CD4-positive, alpha-beta T cell treated with Interleukin-6 at 100 ng/mL for 8 hours (primary cell): ENCODE data around the gene CD200R1L.
"Not testable (repeated sequence)": the region's sequence is repeated elsewhere in the genome, so short reads cannot be mapped to it uniquely, and the experiment has no call there.

Source experiments
- DNase-seq: peaks from one replicate; pipeline ENCODE4 v3.0.0-alpha.2; 2020; ENCODE audit warnings: mixed read lengths, low spot score

The CD200R1L gene

GRCh38 chr3:112846764-112847163 lies at the start of gene CD200R1L:
Gene CD200R1L, minus strand, starts transcription at chr3:112846864. Its CDS starts 17,497 bp downstream, at chr3:112829367.
- DNase-seq: no peak

- DNase-seq: no peak
These were observed 47.6 kb upstream of the CD200R1L start for GRCh38 chr3:112894258-112894657.

GRCh38 chr3:112889357-112889756 lies 42.7 kb upstream of the CD200R1L start:
- no peak for DNase-seq

- DNase-seq: no peak
These were observed 41.9 kb upstream of the CD200R1L start for GRCh38 chr3:112888381-112889085.

- DNase-seq: no peak
These were observed 38.1 kb upstream of the CD200R1L start for GRCh38 chr3:112884678-112885290.

GRCh38 chr3:112881891-112882290 lies 35.2 kb upstream of the CD200R1L start:
- DNase-seq: no peak

GRCh38 chr3:112875561-112875960 lies 28.9 kb upstream of the CD200R1L start:
- DNase-seq: no peak

- no peak for DNase-seq
These were observed 28.1 kb upstream of the CD200R1L start for GRCh38 chr3:112874725-112875124.

GRCh38 chr3:112873632-112874031 lies 27.0 kb upstream of the CD200R1L start:
- DNase-seq: no peak

GRCh38 chr3:112871735-112872134 lies 25.1 kb upstream of the CD200R1L start:
- DNase-seq: no peak

GRCh38 chr3:112865757-112866156 lies 19.1 kb upstream of the CD200R1L start:
- no peak for DNase-seq

GRCh38 chr3:112860898-112861297 lies 14.2 kb upstream of the CD200R1L start:
- DNase-seq: no peak

- peak; percentile 11 for DNase-seq
These were observed 11.9 kb upstream of the CD200R1L start for GRCh38 chr3:112858410-112859069.

- peak; percentile 7 for DNase-seq
These were observed 10.9 kb upstream of the CD200R1L start for GRCh38 chr3:112857526-112857925.

GRCh38 chr3:112856537-112856936 lies 9.9 kb upstream of the CD200R1L start:
- peak; percentile 51 for DNase-seq

- DNase-seq: no peak
These were observed 9.2 kb upstream of the CD200R1L start for GRCh38 chr3:112855883-112856282.

- DNase-seq: not testable (repeated sequence)
These were observed 8.4 kb upstream of the CD200R1L start for GRCh38 chr3:112855074-112855473.

- DNase-seq: no peak
These were observed 1.5 kb upstream of the CD200R1L start for GRCh38 chr3:112848196-112848595.

- peak; percentile 46 for DNase-seq
These were observed 1.0 kb upstream of the CD200R1L start for GRCh38 chr3:112847692-112848091.

GRCh38 chr3:112845772-112846171 lies 892 bp downstream of the CD200R1L start:
- no peak for DNase-seq

GRCh38 chr3:112829046-112829445 lies 17.6 kb downstream of the CD200R1L start:
- no peak for DNase-seq

- DNase-seq: no peak
These were observed 24.3 kb downstream of the CD200R1L start for GRCh38 chr3:112822064-112823055.
